ENCODE measurements around the gene PPCDC.

DNA sequence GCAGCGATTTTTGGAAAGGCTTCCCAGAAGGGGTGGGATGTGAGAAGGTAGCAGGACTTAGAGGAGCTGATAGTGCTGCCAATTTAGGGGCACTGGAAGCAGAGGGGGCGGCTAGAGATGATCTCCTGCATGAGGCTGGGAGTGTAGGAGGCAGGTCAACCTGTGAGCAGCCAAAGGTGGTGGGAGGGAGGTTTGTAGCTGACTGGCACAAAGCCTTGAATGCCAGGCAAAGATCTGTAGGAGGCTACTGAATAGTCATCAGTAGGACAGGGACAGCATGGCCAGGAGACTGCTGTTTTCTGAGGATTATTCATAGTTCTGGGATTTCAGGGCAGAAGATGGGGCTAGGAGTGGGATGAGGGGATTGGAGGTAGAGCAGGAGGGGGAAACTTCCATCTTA is 25.8 kb upstream of the PPCDC start:
- TF ChIP-seq ZFP3 (CRISPR knock-in tag; IDR thresholded peaks at IDR 0.05) (no peak), GLIS3 (CRISPR knock-in tag; IDR thresholded peaks at IDR 0.05) (no peak), ZNF8 (CRISPR knock-in tag; IDR thresholded peaks at IDR 0.05) (no peak), TCF4 (CRISPR knock-in tag; IDR thresholded peaks at IDR 0.05; ENCODE audit: borderline replicate concordance) (no peak)
